ENCODE measurements around the gene FMNL2.

DNA sequence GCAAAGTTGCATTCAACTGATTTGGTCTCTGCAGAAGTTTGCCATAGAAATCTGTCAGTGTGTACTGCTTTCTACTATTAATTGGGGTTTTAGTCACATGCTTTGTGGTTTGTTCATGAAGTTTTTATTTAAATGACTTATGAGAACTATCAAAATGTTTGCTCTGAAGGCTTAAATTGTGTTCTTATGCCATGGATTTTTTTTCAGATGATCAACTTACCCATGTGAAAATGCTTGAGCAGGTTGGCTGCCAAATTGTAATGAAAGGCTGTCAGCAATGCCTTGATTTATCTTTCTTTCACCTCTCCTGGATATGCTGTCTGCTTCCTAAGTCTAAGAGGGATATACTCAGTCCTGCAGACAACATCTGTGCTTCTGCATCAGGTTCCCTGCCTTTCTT lies 50.7 kb downstream of the FMNL2 start:
- TF ChIP-seq, protein P1, sequence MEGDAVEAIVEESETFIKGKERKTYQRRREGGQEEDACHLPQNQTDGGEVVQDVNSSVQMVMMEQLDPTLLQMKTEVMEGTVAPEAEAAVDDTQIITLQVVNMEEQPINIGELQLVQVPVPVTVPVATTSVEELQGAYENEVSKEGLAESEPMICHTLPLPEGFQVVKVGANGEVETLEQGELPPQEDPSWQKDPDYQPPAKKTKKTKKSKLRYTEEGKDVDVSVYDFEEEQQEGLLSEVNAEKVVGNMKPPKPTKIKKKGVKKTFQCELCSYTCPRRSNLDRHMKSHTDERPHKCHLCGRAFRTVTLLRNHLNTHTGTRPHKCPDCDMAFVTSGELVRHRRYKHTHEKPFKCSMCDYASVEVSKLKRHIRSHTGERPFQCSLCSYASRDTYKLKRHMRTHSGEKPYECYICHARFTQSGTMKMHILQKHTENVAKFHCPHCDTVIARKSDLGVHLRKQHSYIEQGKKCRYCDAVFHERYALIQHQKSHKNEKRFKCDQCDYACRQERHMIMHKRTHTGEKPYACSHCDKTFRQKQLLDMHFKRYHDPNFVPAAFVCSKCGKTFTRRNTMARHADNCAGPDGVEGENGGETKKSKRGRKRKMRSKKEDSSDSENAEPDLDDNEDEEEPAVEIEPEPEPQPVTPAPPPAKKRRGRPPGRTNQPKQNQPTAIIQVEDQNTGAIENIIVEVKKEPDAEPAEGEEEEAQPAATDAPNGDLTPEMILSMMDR (IDR thresholded peaks at IDR 0.05 in 4 of 5, conservative IDR thresholded peaks at IDR 0.05 in 1 of 5): no peak
- no peak for TF ChIP-seq POLR2A (IDR thresholded peaks at IDR 0.05)

All from gastrocnemius medialis (tissue), 4 donors.